Panc1 (cell line): ENCODE measurements around the gene GTF3C5. TPM values are rescaled to one million over a fixed set of nuclear protein-coding genes. Genes with fewer than 3 reads are reported as not detected.
"Not testable (repeated sequence)": the region's sequence is repeated elsewhere in the genome, so short reads cannot be mapped to it uniquely, and the experiment has no call there.

Experiments
- ATAC-seq: fragments of 200-7000 bp; cut with Tn5 transposase; 2 replicates; pipeline ENCODE4 v1.9.1; 2020; ENCODE audit warnings: mild to moderate bottlenecking, moderate library complexity
- BruUV-seq: library from RNA; stranded (reverse); fragments of 400-500 nt; replicated peaks from 2 replicates; lab custom pipeline; 2021; lab: Mats Ljungman, UMichigan
- CTCF ChIA-PET: fragments of 300-600 bp; sonication (Branson Sonifier 250); formaldehyde crosslinking; loops from one replicate; lab custom pipeline; 2022; ENCODE audit warnings: antibody characterized with exemption; lab: Charles Lee
- POLR2A ChIA-PET: fragments of 300-600 bp; sonication (Branson Sonifier 250); formaldehyde crosslinking; loops from one replicate; lab custom pipeline; 2022; ENCODE audit warnings: antibody characterized with exemption; lab: Charles Lee
- DNase-seq: peaks from one replicate; pipeline ENCODE4 v3.0.0-alpha.2; 2010; ENCODE audit warnings: low read depth, low spot score
- H3K27ac ChIP-seq: 2 replicates; pipeline ENCODE4 v1.5.1; 2011; ENCODE audit warnings: mild to moderate bottlenecking, low read length, inconsistent platforms
- H3K27me3 ChIP-seq: fragments of 200-500 bp; sonication (Bioruptor generic); 2 replicates; pipeline ENCODE4 v1.6.0; 2014; ENCODE audit warnings: low read length, inconsistent platforms; ENCODE audit not compliant: control insufficient read depth, insufficient read depth
- H3K36me3 ChIP-seq: fragments of 200-500 bp; sonication (Bioruptor generic); 2 replicates; pipeline ENCODE4 v1.5.1; 2014; ENCODE audit warnings: inconsistent platforms, mild to moderate bottlenecking, low read length, moderate library complexity; ENCODE audit not compliant: control insufficient read depth, insufficient read depth
- H3K4me1 ChIP-seq: 2 replicates; pipeline ENCODE4 v1.5.1; 2011; ENCODE audit warnings: inconsistent platforms, mild to moderate bottlenecking, low read length, moderate library complexity; ENCODE audit not compliant: control insufficient read depth, insufficient read depth
- H3K4me3 ChIP-seq, 2 experiments: 2 replicates each; pipeline ENCODE4 v1.5.1; 2011 to 2012; ENCODE audit warnings: low read depth in 2 of 2, low read length in 2 of 2, mild to moderate bottlenecking in 2 of 2, inconsistent platforms in 1 of 2, moderate library complexity in 1 of 2
- H3K9me3 ChIP-seq: fragments of 200-500 bp; sonication (Bioruptor generic); 2 replicates; pipeline ENCODE4 v1.5.1; 2014; ENCODE audit warnings: low read depth, mild to moderate bottlenecking, inconsistent platforms, low read length, moderate library complexity; ENCODE audit not compliant: control insufficient read depth, insufficient read depth
- CTCF ChIP-seq: fragments of 450-650 bp; IDR thresholded peaks from 2 replicates; pipeline ENCODE4 v1.5.1; 2017; ENCODE audit warnings: mild to moderate bottlenecking
- POLR2AphosphoS5 ChIP-seq: IDR thresholded peaks from 2 replicates; pipeline ENCODE4 v1.6.1; 2012; ENCODE audit warnings: mild to moderate bottlenecking, low read depth, low read length, moderate library complexity
- REST ChIP-seq, 2 experiments: IDR thresholded peaks; 2 replicates each; pipeline ENCODE4 v1.6.1; 2011 to 2012; ENCODE audit warnings: low read depth in 2 of 2, control low read depth in 1 of 2, low read length in 1 of 2, mild to moderate bottlenecking in 1 of 2, moderate library complexity in 1 of 2; ENCODE audit not compliant: insufficient read depth in 1 of 2
- SIN3A ChIP-seq: IDR thresholded peaks from 2 replicates; pipeline ENCODE4 v1.6.1; 2012; ENCODE audit warnings: low read depth, mild to moderate bottlenecking, low read length, moderate library complexity, borderline replicate concordance; ENCODE audit not compliant: insufficient read depth
- TCF7L2 ChIP-seq: IDR thresholded peaks from 2 replicates; pipeline ENCODE4 v1.6.1; 2011; ENCODE audit warnings: mild to moderate bottlenecking, low read depth, low read length, inconsistent platforms
- in situ Hi-C: cut with HindIII; loops from 2 replicates; pipeline ENCODE4 v1.10.0; 2016; ENCODE audit warnings: low sequenced_read_pairs, low pct_unique_long_range_greater_than_20kb
- intact Hi-C: fragments of 100-400 bp; cut with micrococcal nuclease; formaldehyde crosslinking; loops from one replicate; pipeline ENCODE4 v1.10.0; 2022; ENCODE audit not compliant: unreplicated experiment
- total RNA-seq: library from RNA; stranded (reverse); gene quantifications from one replicate; pipeline ENCODE4 v1.2.1, GENCODE V29; 2021; ENCODE audit not compliant: unreplicated experiment

Gene GTF3C5
- total RNA-seq, 1 experiment from 2014 or later, result 47.7 TPM

GRCh38 chr9:132998221-132998620 lies 32.6 kb upstream of the GTF3C5 start:
- BruUV-seq, ATAC-seq, in situ Hi-C loops: not testable (repeated sequence)

GRCh38 chr9:132998831-132999635 lies 31.8 kb upstream of the GTF3C5 start:
- no peak for DNase-seq
- H3K27me3 ChIP-seq, result no peaks in the 10 kb centered on the region
- H3K36me3 ChIP-seq, result no peaks in the 10 kb centered on the region
- no peak for TF ChIP-seq SIN3A
- no peak for TF ChIP-seq TCF7L2
- TF ChIP-seq POLR2AphosphoS5, result no peak
- no peak for TF ChIP-seq REST (IDR thresholded peaks at IDR 0.05; ENCODE audit: insufficient read depth in 1 of 2, low read depth in 2 of 2, low read length in 1 of 2)
- TF ChIP-seq CTCF, result no peak
- in situ Hi-C loops, result no loop called here
- BruUV-seq, result no TSS peak
- no peak overlapping the region for H3K4me3 ChIP-seq
- intact Hi-C loops, result no loop called here
- CTCF ChIA-PET, result no interaction called here
- ATAC-seq, result no peak
- no peaks in the 10 kb centered on the region for H3K4me1 ChIP-seq
- POLR2A ChIA-PET, result no interaction called here
- H3K27ac ChIP-seq, result no peak overlapping the region
- H3K9me3 ChIP-seq, result no peaks in the 10 kb centered on the region

More at GRCh38 chr9:132998221-132998620, 32.6 kb upstream of the GTF3C5 start:
- H3K36me3 ChIP-seq, H3K9me3 ChIP-seq, H3K27me3 ChIP-seq, H3K27ac ChIP-seq, intact Hi-C loops, POLR2A ChIA-PET, CTCF ChIA-PET, H3K4me3 ChIP-seq, DNase-seq, H3K4me1 ChIP-seq: not testable (repeated sequence)
